Neutrophil (primary cell): ENCODE results near the gene HOXC10.

Experiments used
- H3K27ac ChIP-seq: fragments of 200-600 bp; sonication (generic); 2 replicates; pipeline ENCODE4 v1.5.1; 2016; ENCODE audit warnings: mild to moderate bottlenecking, moderate library complexity
- H3K27me3 ChIP-seq: fragments of 200-600 bp; sonication (generic); 2 replicates; pipeline ENCODE4 v1.6.0; 2016; ENCODE audit warnings: mild to moderate bottlenecking
- H3K36me3 ChIP-seq: fragments of 200-600 bp; sonication (generic); 2 replicates; pipeline ENCODE4 v1.5.1; 2017
- H3K4me1 ChIP-seq, 2 experiments: fragments of 200-600 bp in 1 of 2; sonication (generic) in 1 of 2; 1 replicate in 1 of 2; 2 replicates in 1 of 2; pipeline versions ENCODE4 v1.5.1 to v1.6.1; 2013 to 2016; ENCODE audit warnings: low read depth in 1 of 2, low read length in 1 of 2, mild to moderate bottlenecking in 1 of 2, moderate library complexity in 1 of 2; ENCODE audit not compliant: control insufficient read depth in 1 of 2, insufficient read depth in 1 of 2
- H3K4me3 ChIP-seq, 2 experiments: fragments of 200-600 bp in 1 of 2; sonication (generic) in 1 of 2; 1 replicate in 1 of 2; 2 replicates in 1 of 2; pipeline ENCODE4 v1.5.1; 2013 to 2016; ENCODE audit warnings: low read depth in 1 of 2, low read length in 1 of 2, mild to moderate bottlenecking in 1 of 2, moderate library complexity in 1 of 2
- H3K9me3 ChIP-seq: fragments of 200-600 bp; sonication (generic); 2 replicates; pipeline ENCODE4 v1.5.1; 2016
- CTCF ChIP-seq: fragments of 200-600 bp; sonication (generic); IDR thresholded peaks from 2 replicates; pipeline ENCODE4 v1.5.1; 2016; ENCODE audit warnings: antibody characterized with exemption

HOXC10 gene

DNA sequence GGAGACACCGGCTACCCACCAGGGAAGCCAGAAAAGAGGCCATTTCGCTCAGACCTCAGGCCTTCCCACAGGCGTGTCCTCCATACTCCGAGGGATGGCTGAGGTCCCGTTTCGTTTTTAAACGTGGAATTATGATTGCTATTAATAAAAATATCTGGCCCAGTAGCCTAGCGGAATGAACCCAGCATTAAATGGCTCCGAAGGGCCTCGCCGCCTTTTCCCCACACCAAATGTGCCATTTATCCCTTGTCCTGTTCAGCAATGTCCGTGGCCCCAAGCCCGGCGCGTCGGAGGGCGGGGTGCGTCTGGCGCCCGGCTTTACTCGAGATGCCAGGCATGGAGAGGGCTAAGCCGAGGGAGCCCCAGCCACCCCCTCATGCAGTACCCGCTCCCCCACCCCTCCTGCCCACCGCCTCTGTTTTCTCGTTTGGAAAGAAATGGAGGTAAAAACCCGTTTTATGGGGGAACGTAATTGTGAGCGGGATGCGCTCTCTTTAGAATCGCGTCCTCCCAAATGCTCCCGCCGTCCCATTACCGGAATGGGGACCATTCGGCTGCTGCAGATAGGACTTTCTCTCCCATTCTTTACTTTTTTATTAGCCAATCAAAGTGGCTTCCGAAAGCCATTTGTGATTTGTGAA is 29.6 kb downstream of the HOXC10 start:
- Histone ChIP-seq H3K27me3 (peaks cover 100% of the 10 kb centered on the region), H3K9me3 (no peaks in the 10 kb centered on the region)
- TF ChIP-seq CTCF, result no peak

DNA sequence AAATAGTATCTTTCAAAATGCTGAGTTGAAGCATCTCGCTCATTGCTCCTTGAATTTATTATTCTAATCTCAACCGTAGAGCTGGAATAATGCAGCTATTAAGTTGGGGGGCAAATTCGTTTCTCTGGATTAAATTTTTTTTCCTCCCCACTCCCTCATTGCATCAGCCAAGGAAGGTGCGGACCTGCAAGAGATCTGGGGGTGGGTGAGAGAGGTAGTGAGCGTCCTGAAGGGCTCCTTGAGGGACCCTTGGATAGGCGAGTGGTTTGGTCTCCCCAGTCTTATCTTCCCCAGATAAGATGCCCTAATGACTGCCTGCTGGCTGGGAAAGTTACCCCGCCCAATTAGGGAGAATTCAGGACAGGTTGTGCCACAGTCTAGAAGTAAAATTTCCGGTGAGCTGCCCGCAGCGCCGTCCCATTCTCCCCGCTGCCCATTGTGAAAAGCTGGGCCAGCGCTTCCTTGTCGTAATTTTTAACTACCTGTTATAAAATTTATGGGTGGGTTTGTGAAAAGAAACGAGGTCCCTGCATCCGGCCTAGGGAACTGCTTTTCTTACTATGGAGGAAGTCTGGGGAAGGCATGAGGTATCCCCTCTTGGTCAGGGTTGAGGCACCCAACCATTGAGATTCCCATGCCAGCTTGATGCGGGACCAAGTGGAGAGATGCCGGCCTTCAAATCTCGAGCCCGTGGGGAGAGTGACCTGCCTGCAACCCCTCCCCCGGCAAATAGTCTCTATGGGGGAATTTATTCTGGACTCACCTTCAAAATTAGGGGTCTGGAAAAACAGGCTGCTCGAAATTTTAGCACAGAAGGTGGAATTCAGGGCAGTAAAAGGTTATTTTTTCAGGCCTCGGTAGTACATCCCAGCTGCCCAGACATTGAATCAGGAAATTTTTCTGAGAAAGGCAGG is 30.3 kb downstream of the HOXC10 start:
- no peak overlapping the region for H3K27ac ChIP-seq
- peaks cover 2 to 13% of the 10 kb centered on the region in 2 experiments for H3K4me1 ChIP-seq
- H3K36me3 ChIP-seq, result no peaks in the 10 kb centered on the region
- no peak overlapping the region for H3K4me3 ChIP-seq
- H3K9me3 ChIP-seq, result no peaks in the 10 kb centered on the region
- no peak for TF ChIP-seq CTCF
- peaks cover 100% of the 10 kb centered on the region for H3K27me3 ChIP-seq

More for the DNA sequence above, 29.6 kb downstream of the HOXC10 start:
- Histone ChIP-seq H3K27ac (no peak overlapping the region), H3K4me3 (no peak overlapping the region), H3K36me3 (no peaks in the 10 kb centered on the region), H3K4me1 (peaks cover 3 to 14% of the 10 kb centered on the region in 2 experiments)

DNA sequence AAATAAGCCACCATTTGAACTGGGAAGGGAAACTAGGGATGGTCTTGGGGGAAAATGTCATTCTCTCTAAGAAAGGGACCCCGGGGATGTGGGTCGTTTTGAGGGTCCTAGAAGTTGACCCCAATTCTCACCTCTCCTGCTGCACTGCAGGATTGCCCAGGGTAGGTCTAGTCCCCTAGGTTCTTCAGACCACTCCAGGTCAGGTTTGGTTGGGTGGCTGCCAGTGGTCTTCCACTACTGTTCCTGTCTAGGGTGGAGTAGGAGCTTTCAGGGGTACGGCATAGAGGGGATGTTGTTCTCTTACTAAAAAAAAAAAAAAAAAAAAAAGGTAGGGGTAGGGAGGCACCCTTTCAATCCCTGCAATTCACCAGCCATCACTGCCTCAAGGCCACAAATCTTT is 31.1 kb downstream of the HOXC10 start:
- Histone ChIP-seq H3K4me3 (no peak overlapping the region), H3K4me1 (peaks cover 2 to 13% of the 10 kb centered on the region in 2 experiments), H3K27me3 (peaks cover 100% of the 10 kb centered on the region), H3K9me3 (no peaks in the 10 kb centered on the region), H3K27ac (no peak overlapping the region), H3K36me3 (no peaks in the 10 kb centered on the region)
- TF ChIP-seq CTCF, result no peak

GRCh38 chr12:54016478-54016964 is 31.6 kb downstream of the HOXC10 start:
- Histone ChIP-seq H3K4me3 (no peak overlapping the region), H3K27ac (no peak overlapping the region), H3K4me1 (peaks cover 2 to 13% of the 10 kb centered on the region in 2 experiments), H3K27me3 (peaks cover 100% of the 10 kb centered on the region), H3K36me3 (no peaks in the 10 kb centered on the region), H3K9me3 (no peaks in the 10 kb centered on the region)
- no peak for TF ChIP-seq CTCF

DNA sequence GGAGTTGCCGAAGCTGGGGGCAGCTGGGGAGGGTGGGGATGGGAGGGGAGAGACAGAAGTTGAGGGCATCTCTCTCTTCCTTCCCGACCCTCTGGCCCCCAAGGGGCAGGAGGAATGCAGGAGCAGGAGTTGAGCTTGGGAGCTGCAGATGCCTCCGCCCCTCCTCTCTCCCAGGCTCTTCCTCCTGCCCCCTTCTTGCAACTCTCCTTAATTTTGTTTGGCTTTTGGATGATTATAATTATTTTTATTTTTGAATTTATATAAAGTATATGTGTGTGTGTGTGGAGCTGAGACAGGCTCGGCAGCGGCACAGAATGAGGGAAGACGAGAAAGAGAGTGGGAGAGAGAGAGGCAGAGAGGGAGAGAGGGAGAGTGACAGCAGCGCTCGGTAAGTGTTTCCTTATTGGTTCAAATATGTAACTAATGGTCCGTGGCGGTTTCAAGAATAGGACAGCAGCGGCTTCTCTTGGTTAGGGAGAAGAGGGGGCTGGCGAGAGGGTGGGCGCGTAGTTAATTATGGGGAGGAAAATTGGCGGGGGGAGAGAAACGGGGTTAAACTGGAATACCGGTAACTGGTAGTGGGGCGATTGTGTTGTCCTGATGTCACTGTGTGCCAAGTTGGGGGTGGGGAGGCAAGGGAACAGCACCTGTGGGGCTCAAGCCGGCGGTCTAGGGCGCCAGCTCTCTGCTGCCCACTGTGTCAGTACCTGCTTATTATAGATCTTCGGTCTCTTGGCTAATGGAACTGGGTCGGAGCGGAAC is 32.3 kb downstream of the HOXC10 start:
- peak overlapping the region in 1 of 2 experiments; percentile 13 for H3K4me3 ChIP-seq
- no peaks in the 10 kb centered on the region for H3K36me3 ChIP-seq
- no peaks in the 10 kb centered on the region for H3K9me3 ChIP-seq
- peaks cover 100% of the 10 kb centered on the region for H3K27me3 ChIP-seq
- H3K27ac ChIP-seq, result no peak overlapping the region
- TF ChIP-seq CTCF, result no peak
- H3K4me1 ChIP-seq, result peaks cover 2 to 13% of the 10 kb centered on the region in 2 experiments
